Lung (tissue), 12 donors: Measurements from ENCODE around the gene L3MBTL3. TPM values are rescaled to one million over a fixed set of nuclear protein-coding genes. Genes with fewer than 3 reads are reported as not detected.

Source experiments
- ATAC-seq: fragments of 200-7000 bp; cut with Tn5 transposase; one replicate; pipeline ENCODE4 v1.9.1; 2020; ENCODE audit warnings: moderate number of reproducible peaks; ENCODE audit not compliant: insufficient read depth, low FRiP score
- DNase-seq, 3 donors: peaks; one replicate each; pipeline ENCODE4 v3.0.0-alpha.2; 2013 to 2017
- H3K27ac ChIP-seq, 2 donors: one replicate each; pipeline ENCODE4 v1.5.1; 2013; ENCODE audit warnings: mild to moderate bottlenecking in 2 of 2, moderate library complexity in 2 of 2, control low read depth in 1 of 2, inconsistent platforms in 1 of 2, low read depth in 1 of 2, low read length in 1 of 2
- H3K27me3 ChIP-seq, 3 donors: one replicate each; pipeline ENCODE4 v1.5.1; 2013; ENCODE audit warnings: low read length in 2 of 3; ENCODE audit not compliant: control insufficient read depth in 3 of 3, insufficient read depth in 3 of 3
- H3K36me3 ChIP-seq, 4 donors: one replicate each; pipeline ENCODE4 v1.5.1; 2013; ENCODE audit warnings: low read length in 4 of 4, mild to moderate bottlenecking in 1 of 4, moderate library complexity in 1 of 4; ENCODE audit not compliant: control insufficient read depth in 4 of 4, insufficient read depth in 4 of 4
- H3K4me1 ChIP-seq, 5 donors: one replicate each; pipeline ENCODE4 v1.5.1; 2013; ENCODE audit warnings: low read length in 5 of 5, mild to moderate bottlenecking in 2 of 5, moderate library complexity in 1 of 5; ENCODE audit not compliant: control insufficient read depth in 5 of 5, insufficient read depth in 5 of 5
- H3K4me3 ChIP-seq: one replicate; pipeline ENCODE4 v1.5.1; 2013; ENCODE audit warnings: mild to moderate bottlenecking, control low read depth, moderate library complexity
- H3K9ac ChIP-seq, 2 donors: one replicate each; pipeline ENCODE4 v1.5.1; 2013; ENCODE audit warnings: low read length in 2 of 2, control low read depth in 1 of 2; ENCODE audit not compliant: insufficient read depth in 1 of 2
- H3K9me3 ChIP-seq, 4 donors: one replicate each; pipeline ENCODE4 v1.5.1; 2013; ENCODE audit warnings: low read length in 3 of 4, mild to moderate bottlenecking in 1 of 4, moderate library complexity in 1 of 4; ENCODE audit not compliant: control insufficient read depth in 4 of 4, insufficient read depth in 3 of 4
- WGBS, 2 donors: extraction: QIAGEN DNeasy Blood & Tissue Kit; methylation state at CpG; one replicate each; pipeline ENCODE4 v1.1.7; 2013; 5-methylcytosine and 5-hydroxymethylcytosine counted together
- polyA plus RNA-seq, 2 donors: library from polyadenylated mRNA; stranded (reverse); fragments of 200-250 nt; gene quantifications; one replicate each; pipeline ENCODE4 v1.2.1, GENCODE V29; 2013
- total RNA-seq, 2 donors: library from RNA; depleted of rRNA in 1 of 2; stranded (reverse); fragments of >200 nt in 1 of 2; gene quantifications; one replicate each; pipeline ENCODE4 v1.2.1, GENCODE V29; 2014 to 2021
- TF ChIP-seq, protein P1 (sequence below): IDR thresholded peaks from 2 replicates; pipeline ENCODE4 v1.5.1; 2012; ENCODE audit warnings: mild to moderate bottlenecking; ENCODE audit errors: control extremely low read depth, extremely low read depth
- donor health status: control.
- donor health status: control.
- donor health status: Bipolar disorder and iron deficiency.
- donor health status: healthy.
- donor health status: DM: yes; HTN: yes; CAD: no.

Gene L3MBTL3
- total and polyA plus RNA-seq, 4 donors, result 2.0 to 15.9 (median 3.7) TPM

DNA sequence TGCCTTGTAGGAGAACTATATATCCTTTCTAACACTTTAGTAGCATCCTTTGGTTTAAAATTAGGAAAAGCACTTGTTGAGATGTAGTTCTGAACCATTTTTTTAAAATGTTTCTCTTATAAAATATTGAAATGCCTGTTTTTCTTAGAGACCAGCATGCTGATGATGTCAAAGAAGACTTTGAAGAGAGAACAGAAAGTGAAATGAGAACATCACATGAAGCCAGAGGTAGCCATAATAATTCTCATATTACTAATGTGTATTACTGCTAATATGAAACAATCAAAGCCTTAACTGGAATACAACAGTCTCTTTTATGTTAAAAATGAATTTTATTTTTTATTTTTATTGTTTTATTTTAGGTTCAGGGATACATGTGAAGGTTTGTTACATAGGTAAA, 102.3 kb downstream of the L3MBTL3 start:
- Histone ChIP-seq H3K36me3 (no peaks in the 10 kb centered on the region), H3K9me3 (no peaks in the 10 kb centered on the region), H3K4me1 (peaks cover 0 to 5% (median 0%) of the 10 kb centered on the region in 5 donors), H3K27ac (no peak overlapping the region), H3K4me3 (no peak overlapping the region), H3K27me3 (no peaks in the 10 kb centered on the region), H3K9ac (no peak overlapping the region)
- TF ChIP-seq, protein P1, sequence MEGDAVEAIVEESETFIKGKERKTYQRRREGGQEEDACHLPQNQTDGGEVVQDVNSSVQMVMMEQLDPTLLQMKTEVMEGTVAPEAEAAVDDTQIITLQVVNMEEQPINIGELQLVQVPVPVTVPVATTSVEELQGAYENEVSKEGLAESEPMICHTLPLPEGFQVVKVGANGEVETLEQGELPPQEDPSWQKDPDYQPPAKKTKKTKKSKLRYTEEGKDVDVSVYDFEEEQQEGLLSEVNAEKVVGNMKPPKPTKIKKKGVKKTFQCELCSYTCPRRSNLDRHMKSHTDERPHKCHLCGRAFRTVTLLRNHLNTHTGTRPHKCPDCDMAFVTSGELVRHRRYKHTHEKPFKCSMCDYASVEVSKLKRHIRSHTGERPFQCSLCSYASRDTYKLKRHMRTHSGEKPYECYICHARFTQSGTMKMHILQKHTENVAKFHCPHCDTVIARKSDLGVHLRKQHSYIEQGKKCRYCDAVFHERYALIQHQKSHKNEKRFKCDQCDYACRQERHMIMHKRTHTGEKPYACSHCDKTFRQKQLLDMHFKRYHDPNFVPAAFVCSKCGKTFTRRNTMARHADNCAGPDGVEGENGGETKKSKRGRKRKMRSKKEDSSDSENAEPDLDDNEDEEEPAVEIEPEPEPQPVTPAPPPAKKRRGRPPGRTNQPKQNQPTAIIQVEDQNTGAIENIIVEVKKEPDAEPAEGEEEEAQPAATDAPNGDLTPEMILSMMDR, result no peak
- ATAC-seq (no peak), DNase-seq (no peak)

DNA sequence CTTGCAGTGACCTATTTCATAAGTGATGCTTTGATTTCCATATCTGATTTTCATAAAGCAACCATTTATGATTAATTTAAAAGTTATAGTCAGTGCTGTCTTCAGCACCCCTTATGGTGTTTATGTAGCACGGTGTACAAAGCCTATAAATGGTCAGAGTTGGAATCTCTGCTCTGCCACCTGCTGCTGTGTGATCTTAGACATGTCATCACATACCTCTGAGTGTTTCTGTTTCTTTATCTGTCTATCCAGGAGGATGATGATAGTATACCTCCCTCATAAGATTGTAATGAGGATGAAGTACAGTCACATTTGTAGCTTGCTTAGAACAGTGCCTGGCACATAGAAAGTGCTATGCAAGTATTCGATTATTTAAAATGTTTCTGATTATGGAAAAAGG, 103.9 kb downstream of the L3MBTL3 start:
- TF ChIP-seq, protein P1, result no peak
- no peak for ATAC-seq
- peaks cover 0 to 5% (median 0%) of the 10 kb centered on the region in 5 donors for H3K4me1 ChIP-seq
- H3K9me3 ChIP-seq, result no peaks in the 10 kb centered on the region
- WGBS, 2 donors, result 97 to 98% methylated on average over 2 of the region's 2 CpGs
- H3K4me3 ChIP-seq, result no peak overlapping the region
- no peak overlapping the region for H3K9ac ChIP-seq
- no peaks in the 10 kb centered on the region for H3K27me3 ChIP-seq
- H3K27ac ChIP-seq, result no peak overlapping the region
- no peaks in the 10 kb centered on the region for H3K36me3 ChIP-seq
- DNase-seq, result no peak

DNA sequence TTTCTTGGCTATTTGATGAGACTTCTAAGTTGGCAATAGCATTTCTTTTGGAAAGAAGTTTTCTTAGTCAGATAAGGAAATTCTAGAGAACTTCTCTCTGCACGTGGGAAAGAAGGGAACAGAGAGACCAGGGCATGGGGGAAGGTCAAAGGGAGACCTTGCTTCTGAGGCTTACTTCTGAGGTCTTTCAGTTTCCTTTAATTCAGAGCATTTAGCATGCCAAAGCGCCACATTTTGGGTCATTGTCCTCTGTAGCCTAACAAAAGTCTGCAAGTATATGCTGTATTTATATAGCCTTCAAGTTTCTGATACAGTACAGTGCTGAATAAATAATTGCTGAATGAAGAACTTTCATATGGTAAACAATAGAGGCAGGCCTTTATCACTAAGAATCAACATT, 108.8 kb downstream of the L3MBTL3 start:
- 67 to 80% methylated on average over 2 of the region's 2 CpGs for WGBS, 2 donors
- H3K4me1 ChIP-seq, result no peaks in the 10 kb centered on the region
- ATAC-seq, result no peak
- no peaks in the 10 kb centered on the region for H3K27me3 ChIP-seq
- no peaks in the 10 kb centered on the region for H3K9me3 ChIP-seq
- H3K36me3 ChIP-seq, result no peaks in the 10 kb centered on the region
- TF ChIP-seq, protein P1, result no peak
- no peak for DNase-seq
- H3K4me3 ChIP-seq, result no peak overlapping the region
- H3K27ac ChIP-seq, result no peak overlapping the region
- no peak overlapping the region for H3K9ac ChIP-seq

DNA sequence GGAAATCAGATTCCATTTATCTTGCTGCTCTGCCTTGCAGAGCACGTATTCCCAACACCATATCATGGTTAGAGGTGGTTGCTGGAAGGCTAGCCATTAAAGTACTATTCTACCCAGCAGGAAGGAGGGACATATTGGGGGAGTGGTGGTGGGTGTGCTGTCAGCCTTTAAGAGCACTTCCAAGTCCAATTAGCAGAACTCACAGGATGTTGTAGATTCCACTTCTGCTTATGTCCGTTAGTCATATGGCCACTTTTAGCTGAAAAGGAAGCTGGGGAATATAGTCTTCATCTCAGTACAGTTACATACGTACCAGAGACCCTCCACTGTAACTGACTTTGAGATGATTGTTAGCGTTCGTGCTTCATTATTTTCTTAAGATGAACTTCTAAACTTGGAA, 109.9 kb downstream of the L3MBTL3 start:
- 75 to 86% methylated on average over 5 of the region's 5 CpGs for WGBS, 2 donors
- ATAC-seq (no peak), DNase-seq (no peak)
- Histone ChIP-seq H3K4me1 (no peaks in the 10 kb centered on the region), H3K36me3 (peaks cover 0 to under 1% (median 0%) of the 10 kb centered on the region in 4 donors), H3K9ac (no peak overlapping the region), H3K27ac (no peak overlapping the region), H3K4me3 (no peak overlapping the region), H3K9me3 (no peaks in the 10 kb centered on the region), H3K27me3 (no peaks in the 10 kb centered on the region)
- TF ChIP-seq, protein P1, result no peak
